ENCODE data around the gene PSD4. TPM values are rescaled to one million over a fixed set of nuclear protein-coding genes. Genes with fewer than 3 reads are reported as not detected.

The PSD4 gene
- polyA plus RNA-seq, 1 of the 3 experiments (the other 2 are of a cell fraction), result 0.35 TPM

- Histone ChIP-seq H2AFZ (ENCODE audit: low read depth) (no peak overlapping the region), H3F3A (replicated peaks; ENCODE audit: insufficient read depth) (no peaks in the 10 kb centered on the region), H3K4me3 (ENCODE audit: low read depth in 2 of 2, low read length in 1 of 2) (no peak overlapping the region), H3K79me2 (ENCODE audit: insufficient read depth) (no peaks in the 10 kb centered on the region), H3K36me3 (replicated peaks in 1 of 2; ENCODE audit: control insufficient read depth in 1 of 2, insufficient read depth in 2 of 2, low read length in 1 of 2) (no peaks in the 10 kb centered on the region), H3K4me2 (no peak overlapping the region), H3K9me3 (no peaks in the 10 kb centered on the region), H4K20me1 (ENCODE audit: insufficient read depth) (no peaks in the 10 kb centered on the region), H3K4me1 (ENCODE audit: control insufficient read depth in 1 of 2, insufficient read depth in 2 of 2, low read depth in 1 of 2, low read length in 1 of 2) (no peaks in the 10 kb centered on the region; a peak in 1 of 4 replicates), H3K27me3 (ENCODE audit: insufficient read depth) (no peaks in the 10 kb centered on the region), H3K9ac (no peak overlapping the region), H3K27ac (ENCODE audit: low read depth in 2 of 2, low read length in 1 of 2) (no peak overlapping the region), H3K9me2 (no peaks in the 10 kb centered on the region)
- WGBS (ENCODE audit: low lambda C conversion rate), result 57% methylated on average over 1 of the region's 2 CpGs
- POLR2A ChIA-PET, result no interaction called here
- TF ChIP-seq MEF2A (IDR thresholded peaks at IDR 0.05; ENCODE audit: borderline replicate concordance, low read depth) (no peak), GABPA (IDR thresholded peaks at IDR 0.05; ENCODE audit: low read depth) (no peak), TCF12 (IDR thresholded peaks at IDR 0.05) (no peak), TAF1 (IDR thresholded peaks at IDR 0.05; ENCODE audit: borderline replicate concordance, low read depth, low read length) (no peak), ZBTB33 (IDR thresholded peaks at IDR 0.05; ENCODE audit: borderline replicate concordance, low read depth) (no peak), USF2 (IDR thresholded peaks at IDR 0.05; ENCODE audit: borderline replicate concordance, low read depth, low read length) (no peak), USF1 (IDR thresholded peaks at IDR 0.05; ENCODE audit: borderline replicate concordance, low read depth) (no peak), NRF1 (IDR thresholded peaks at IDR 0.05; ENCODE audit: low read depth, low read length) (no peak), YY1 (IDR thresholded peaks at IDR 0.05; ENCODE audit: low read depth) (no peak)
- DNase-seq, result no peak
- CTCF ChIA-PET, result interaction anchor here (1.1 kb wide), 1 partner anchor 15 kb away, joined by 3 read pairs; no protein-coding TSS in a partner anchor
Observed at GRCh38 chr2:113219092-113219441, 45.3 kb downstream of the PSD4 start.

- no peaks in the 10 kb centered on the region for H3F3A ChIP-seq (replicated peaks; ENCODE audit: insufficient read depth)
- H3K9ac ChIP-seq, result no peak overlapping the region
- WGBS (ENCODE audit: low lambda C conversion rate), result 93% methylated on average over 5 of the region's 5 CpGs
- no peak overlapping the region for H3K27ac ChIP-seq (ENCODE audit: low read depth in 2 of 2, low read length in 1 of 2)
- DNase-seq, result no peak
- H3K79me2 ChIP-seq (ENCODE audit: insufficient read depth), result no peaks in the 10 kb centered on the region
- H3K9me2 ChIP-seq, result no peaks in the 10 kb centered on the region
- no peaks in the 10 kb centered on the region for H3K36me3 ChIP-seq (replicated peaks in 1 of 2; ENCODE audit: control insufficient read depth in 1 of 2, insufficient read depth in 2 of 2, low read length in 1 of 2)
- no peak overlapping the region for H3K4me3 ChIP-seq (ENCODE audit: low read depth in 2 of 2, low read length in 1 of 2)
- H3K4me1 ChIP-seq (ENCODE audit: control insufficient read depth in 1 of 2, insufficient read depth in 2 of 2, low read depth in 1 of 2, low read length in 1 of 2), result no peaks in the 10 kb centered on the region; a peak in 1 of 4 replicates
- ChIA-PET CTCF (interaction anchor here (1.1 to 3.7 kb wide), 2 partner anchors 15 to 21 kb away, joined by 3 to 11 read pairs; no protein-coding TSS in a partner anchor), POLR2A (no interaction called here)
- no peaks in the 10 kb centered on the region for H3K9me3 ChIP-seq
- H4K20me1 ChIP-seq (ENCODE audit: insufficient read depth), result no peaks in the 10 kb centered on the region
- TF ChIP-seq RFX5 (IDR thresholded peaks at IDR 0.05; ENCODE audit: low read length) (no peak), TAF1 (IDR thresholded peaks at IDR 0.05; ENCODE audit: borderline replicate concordance, low read depth, low read length) (no peak), FOXM1 (IDR thresholded peaks at IDR 0.05; ENCODE audit: low read depth) (no peak), MXI1 (IDR thresholded peaks at IDR 0.05; ENCODE audit: low read depth, low read length) (no peak), SIN3A (IDR thresholded peaks at IDR 0.05; ENCODE audit: borderline replicate concordance, low read depth, low read length) (no peak), REST (IDR thresholded peaks at IDR 0.05; ENCODE audit: low read depth, low read length) (no peak), IRF3 (IDR thresholded peaks at IDR 0.05; ENCODE audit: low read depth, low read length) (no peak)
- no peak overlapping the region for H3K4me2 ChIP-seq
- no peaks in the 10 kb centered on the region for H3K27me3 ChIP-seq (ENCODE audit: insufficient read depth)
- H2AFZ ChIP-seq (ENCODE audit: low read depth), result no peak overlapping the region
Observed at GRCh38 chr2:113219525-113219888, 45.7 kb downstream of the PSD4 start.

Data from SK-N-SH (cell line).